ENCODE measurements around the gene PDZD4.

PDZD4 gene

DNA sequence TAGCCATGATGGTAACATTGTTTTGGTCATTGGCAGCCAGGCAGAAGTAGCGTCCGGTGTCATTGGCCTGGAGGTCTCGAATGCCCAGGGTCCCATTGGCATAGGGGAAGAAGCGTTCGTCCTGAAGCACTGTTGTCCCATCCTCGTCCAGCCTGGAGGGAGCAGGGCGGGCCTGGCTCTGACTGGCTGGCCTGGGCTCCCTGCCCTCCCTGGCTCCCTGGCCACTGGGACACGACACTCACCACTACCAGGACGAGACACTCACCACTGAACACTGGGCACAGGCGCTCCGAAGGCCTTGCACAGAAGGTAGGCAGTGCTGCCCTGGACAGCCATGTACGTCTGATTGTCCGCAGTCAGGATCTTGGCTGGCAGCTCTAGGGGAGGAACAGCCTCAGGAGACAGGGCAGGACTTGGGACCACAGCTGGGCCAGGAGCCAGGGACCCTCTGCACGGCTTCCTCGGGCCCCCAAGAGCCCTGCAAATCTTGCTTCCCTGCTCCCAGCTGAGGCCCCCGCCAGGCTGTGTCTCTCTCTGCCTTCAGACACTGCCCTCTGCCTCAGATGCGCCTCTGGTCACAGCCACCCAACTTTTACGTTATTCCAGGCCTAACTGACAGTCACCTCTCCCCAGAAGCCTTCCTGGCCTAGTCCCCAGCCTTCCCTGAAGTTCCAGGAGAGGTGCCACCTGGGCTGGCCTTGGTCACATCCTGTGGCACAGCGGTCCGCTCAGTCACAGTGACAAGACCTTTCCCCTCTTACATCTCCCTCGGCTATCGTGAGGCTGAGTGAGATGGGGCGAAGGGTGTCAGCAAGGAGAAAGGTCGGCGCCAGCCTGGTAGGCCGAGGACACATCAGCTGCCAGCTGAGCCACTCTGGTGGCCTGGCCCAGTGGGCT, 38.5 kb upstream of the PDZD4 start:
- H4K20me1 ChIP-seq (ENCODE audit: insufficient read depth), result no peaks in the 10 kb centered on the region
- no peak overlapping the region for H3K27ac ChIP-seq
- peaks cover 66% of the 10 kb centered on the region; the same call in 1 of the 2 replicates for H3K27me3 ChIP-seq (ENCODE audit: insufficient read depth, low read depth)
- no peaks in the 10 kb centered on the region for H3K79me2 ChIP-seq (ENCODE audit: insufficient read depth, low read depth)
- H3K36me3 ChIP-seq (ENCODE audit: insufficient read depth), result no peaks in the 10 kb centered on the region
- H3K4me2 ChIP-seq, result no peak overlapping the region
- H3K9ac ChIP-seq, result no peak overlapping the region
- H3K4me1 ChIP-seq (ENCODE audit: low read depth, poor library complexity, severe bottlenecking), result no peaks in the 10 kb centered on the region
- TF ChIP-seq CTCF (conservative IDR thresholded peaks at IDR 0.05; ENCODE audit: low read depth, low read length), result no peak
- H3K4me3 ChIP-seq (IDR thresholded peaks at IDR 0.05; ENCODE audit: insufficient read depth, low read depth, low read length), result no peak overlapping the region
- no peak overlapping the region for H2AFZ ChIP-seq (ENCODE audit: low read depth)

DNA sequence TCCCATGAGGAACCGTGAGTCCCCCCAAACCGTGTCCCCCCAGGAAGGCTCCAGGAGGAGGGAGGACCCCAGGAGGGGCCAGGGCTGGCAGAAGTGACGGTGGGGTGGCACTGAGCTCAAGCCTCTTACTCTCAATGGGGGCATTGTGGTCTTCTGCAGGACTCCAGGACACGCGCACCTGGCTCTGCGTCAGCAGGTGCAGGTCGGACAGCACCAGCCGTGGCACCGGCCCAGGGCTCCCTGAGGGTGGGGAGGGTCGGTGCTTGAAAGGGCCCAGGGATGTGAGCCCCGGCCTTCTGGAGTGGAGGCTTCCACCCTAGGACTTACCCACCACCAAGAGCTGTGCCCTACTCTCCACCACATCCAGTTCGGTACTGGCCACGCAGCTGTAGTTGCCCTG, 37.3 kb upstream of the PDZD4 start:
- Histone ChIP-seq H3K27me3 (ENCODE audit: insufficient read depth, low read depth) (peaks cover 75% of the 10 kb centered on the region; the same call in 1 of the 2 replicates), H3K27ac (no peak overlapping the region), H3K4me3 (IDR thresholded peaks at IDR 0.05; ENCODE audit: insufficient read depth, low read depth, low read length) (no peak overlapping the region), H4K20me1 (ENCODE audit: insufficient read depth) (no peaks in the 10 kb centered on the region), H3K4me2 (no peak overlapping the region), H3K36me3 (ENCODE audit: insufficient read depth) (no peaks in the 10 kb centered on the region), H3K4me1 (ENCODE audit: low read depth, poor library complexity, severe bottlenecking) (no peaks in the 10 kb centered on the region), H2AFZ (ENCODE audit: low read depth) (no peak overlapping the region), H3K9ac (no peak overlapping the region), H3K79me2 (ENCODE audit: insufficient read depth, low read depth) (no peaks in the 10 kb centered on the region)
- no peak for TF ChIP-seq CTCF (conservative IDR thresholded peaks at IDR 0.05; ENCODE audit: low read depth, low read length)

DNA sequence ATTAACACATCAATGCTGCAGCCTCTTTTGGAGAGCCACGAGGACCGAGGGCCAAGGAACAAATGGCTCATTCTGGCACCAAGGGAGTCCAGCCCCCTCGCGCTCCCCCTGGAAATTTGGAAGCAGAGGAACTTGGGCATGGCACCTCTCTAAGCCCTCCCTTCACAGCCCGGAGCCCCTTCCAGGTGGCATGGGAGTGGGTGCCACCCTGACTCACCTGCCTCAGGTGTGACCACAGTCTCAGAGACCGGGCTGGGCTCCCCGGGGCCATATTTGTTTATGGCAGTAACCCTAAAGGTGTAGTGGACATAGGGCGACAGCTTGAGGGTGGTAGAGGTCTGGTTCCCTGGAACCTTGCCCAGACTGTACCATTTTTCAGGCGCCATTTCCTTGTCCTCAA, 36.8 kb upstream of the PDZD4 start:
- H2AFZ ChIP-seq (ENCODE audit: low read depth), result no peak overlapping the region
- no peaks in the 10 kb centered on the region for H3K4me1 ChIP-seq (ENCODE audit: low read depth, poor library complexity, severe bottlenecking)
- H3K79me2 ChIP-seq (ENCODE audit: insufficient read depth, low read depth), result no peaks in the 10 kb centered on the region
- no peak overlapping the region for H3K4me2 ChIP-seq
- no peak overlapping the region for H3K9ac ChIP-seq
- no peak overlapping the region for H3K4me3 ChIP-seq (IDR thresholded peaks at IDR 0.05; ENCODE audit: insufficient read depth, low read depth, low read length)
- peaks cover 78% of the 10 kb centered on the region; the same call in 1 of the 2 replicates for H3K27me3 ChIP-seq (ENCODE audit: insufficient read depth, low read depth)
- no peaks in the 10 kb centered on the region for H4K20me1 ChIP-seq (ENCODE audit: insufficient read depth)
- H3K36me3 ChIP-seq (ENCODE audit: insufficient read depth), result no peaks in the 10 kb centered on the region
- TF ChIP-seq CTCF (conservative IDR thresholded peaks at IDR 0.05; ENCODE audit: low read depth, low read length), result no peak
- no peak overlapping the region for H3K27ac ChIP-seq

GRCh38 chrX:153866302-153867019, 36.1 kb upstream of the PDZD4 start:
- Histone ChIP-seq H3K4me2 (no peak overlapping the region), H3K36me3 (ENCODE audit: insufficient read depth) (no peaks in the 10 kb centered on the region), H3K27me3 (ENCODE audit: insufficient read depth, low read depth) (peaks cover 80% of the 10 kb centered on the region; the same call in 1 of the 2 replicates), H3K9ac (no peak overlapping the region), H3K27ac (no peak overlapping the region), H3K4me3 (IDR thresholded peaks at IDR 0.05; ENCODE audit: insufficient read depth, low read depth, low read length) (no peak overlapping the region), H3K4me1 (ENCODE audit: low read depth, poor library complexity, severe bottlenecking) (no peaks in the 10 kb centered on the region), H2AFZ (ENCODE audit: low read depth) (no peak overlapping the region), H3K79me2 (ENCODE audit: insufficient read depth, low read depth) (no peaks in the 10 kb centered on the region), H4K20me1 (ENCODE audit: insufficient read depth) (no peaks in the 10 kb centered on the region)
- TF ChIP-seq CTCF (conservative IDR thresholded peaks at IDR 0.05; ENCODE audit: low read depth, low read length), result no peak

Measured in KMS-11 (cell line).